MV-4-11 (cell line): ENCODE measurements around the gene MSLN.
"Not testable (repeated sequence)": the region's sequence is repeated elsewhere in the genome, so short reads cannot be mapped to it uniquely, and the experiment has no call there.

Experiments used
- DNase-seq: peaks from one replicate; lab custom pipeline; 2025; lab: John Stamatoyannopoulos, UW

MSLN gene

GRCh38 chr16:760065-760464 is 469 bp upstream of the MSLN start:
- DNase-seq, result no peak

GRCh38 chr16:761625-762513 is 1.3 kb downstream of the MSLN start:
- no peak for DNase-seq

- DNase-seq, result no peak
These were observed 2.2 kb downstream of the MSLN start for GRCh38 chr16:762595-763268.

GRCh38 chr16:763369-764183 is 3.0 kb downstream of the MSLN start:
- DNase-seq, result no peak

- DNase-seq, result no peak
These were observed 3.7 kb downstream of the MSLN start for GRCh38 chr16:764184-764750.

GRCh38 chr16:764848-765487 is 4.4 kb downstream of the MSLN start:
- DNase-seq, result no peak

GRCh38 chr16:765488-765865 is 4.9 kb downstream of the MSLN start:
- DNase-seq, result no peak

GRCh38 chr16:766008-766819 is 5.7 kb downstream of the MSLN start:
- no peak for DNase-seq

GRCh38 chr16:766820-767640 is 6.5 kb downstream of the MSLN start:
- DNase-seq, result no peak

- DNase-seq, result no peak
These were observed 7.3 kb downstream of the MSLN start for GRCh38 chr16:767743-768235.

- DNase-seq, result no peak
These were observed 7.9 kb downstream of the MSLN start for GRCh38 chr16:768428-768827.

- no peak for DNase-seq
These were observed 8.8 kb downstream of the MSLN start for GRCh38 chr16:769184-769784.

- no peak for DNase-seq
These were observed 9.4 kb downstream of the MSLN start for GRCh38 chr16:769934-770333.

- no peak for DNase-seq
These were observed 9.9 kb downstream of the MSLN start for GRCh38 chr16:770411-770810.

GRCh38 chr16:772959-773358 is 12.4 kb downstream of the MSLN start:
- DNase-seq, result no peak

- no peak for DNase-seq
These were observed 13.8 kb downstream of the MSLN start for GRCh38 chr16:774086-775001.

GRCh38 chr16:775236-775796 is 14.8 kb downstream of the MSLN start:
- no peak for DNase-seq

GRCh38 chr16:776298-776697 is 15.8 kb downstream of the MSLN start:
- DNase-seq, result not testable (repeated sequence)
